Kidney tubule cell (primary cell): ENCODE data around the gene RAI14.

Source experiments
- DNase-seq: peaks from one replicate; pipeline ENCODE4 v3.0.0-alpha.2; 2018; ENCODE audit warnings: low spot score

RAI14 gene

GRCh38 chr5:34677428-34677827 is 21.3 kb downstream of the RAI14 start:
- no peak for DNase-seq

GRCh38 chr5:34680896-34681295 is 24.8 kb downstream of the RAI14 start:
- no peak for DNase-seq

GRCh38 chr5:34682926-34683623 is 26.9 kb downstream of the RAI14 start:
- DNase-seq: peak; percentile 98

- DNase-seq: peak; percentile 97
Measured at GRCh38 chr5:34684281-34684979, 28.3 kb downstream of the RAI14 start.

GRCh38 chr5:34684980-34685352 is 28.8 kb downstream of the RAI14 start:
- DNase-seq: no peak

DNA sequence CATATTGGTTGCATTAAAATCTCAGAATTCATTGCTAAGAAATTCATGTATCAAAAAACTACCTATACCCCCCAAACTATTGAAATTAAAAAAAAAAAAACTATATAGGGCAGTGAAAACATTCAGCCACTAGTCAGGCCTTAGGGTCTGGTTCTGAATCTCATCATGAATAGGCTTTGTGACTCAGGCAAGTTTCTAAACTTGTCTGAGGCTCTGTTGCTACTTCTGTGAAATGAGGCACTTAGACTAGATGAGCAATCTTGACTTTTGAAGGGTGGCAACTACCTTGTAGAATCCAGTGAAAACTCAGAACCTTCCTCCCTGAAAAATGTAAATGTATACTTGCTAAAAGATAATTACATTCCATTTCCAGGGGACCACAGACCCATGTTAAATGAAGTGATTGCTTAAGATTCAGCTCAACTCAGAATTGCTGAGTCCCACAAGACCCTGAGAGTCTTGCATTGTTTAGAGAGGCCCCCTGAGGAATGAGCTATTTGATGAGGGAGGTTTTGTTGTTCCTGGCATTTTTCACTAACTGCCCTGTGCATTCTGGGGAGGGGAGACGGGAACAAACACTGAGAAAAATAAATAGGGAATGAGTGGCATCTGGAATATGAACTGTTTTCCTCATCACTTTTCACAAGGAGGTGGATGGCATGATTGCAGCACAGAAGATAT is 29.5 kb downstream of the RAI14 start:
- peak; percentile 81 for DNase-seq

DNA sequence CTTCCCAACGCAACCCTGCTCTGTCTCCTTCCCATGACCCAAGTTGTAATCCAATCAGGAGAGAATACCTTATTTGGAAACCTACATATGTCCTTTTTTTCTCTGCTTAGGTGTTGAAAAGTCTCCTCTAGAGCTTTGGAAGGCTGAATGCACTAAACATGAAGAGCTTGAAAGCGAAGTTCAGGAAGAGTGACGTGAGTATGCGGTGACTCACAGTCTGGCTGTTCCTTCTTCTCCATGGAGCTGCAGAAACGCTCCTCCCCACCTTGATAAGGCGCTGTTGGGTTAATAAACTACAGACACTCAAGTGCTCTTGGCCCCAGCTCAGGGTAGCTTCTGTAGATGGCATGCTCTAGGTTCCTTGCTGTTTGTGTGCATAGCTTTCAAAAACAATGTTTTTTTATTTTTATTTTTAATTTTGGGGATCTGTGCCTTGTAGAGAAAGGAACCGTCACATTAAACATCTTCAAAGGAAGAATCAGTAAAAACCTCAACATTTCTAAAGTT is 30.7 kb downstream of the RAI14 start:
- DNase-seq: peak; percentile 99

DNA sequence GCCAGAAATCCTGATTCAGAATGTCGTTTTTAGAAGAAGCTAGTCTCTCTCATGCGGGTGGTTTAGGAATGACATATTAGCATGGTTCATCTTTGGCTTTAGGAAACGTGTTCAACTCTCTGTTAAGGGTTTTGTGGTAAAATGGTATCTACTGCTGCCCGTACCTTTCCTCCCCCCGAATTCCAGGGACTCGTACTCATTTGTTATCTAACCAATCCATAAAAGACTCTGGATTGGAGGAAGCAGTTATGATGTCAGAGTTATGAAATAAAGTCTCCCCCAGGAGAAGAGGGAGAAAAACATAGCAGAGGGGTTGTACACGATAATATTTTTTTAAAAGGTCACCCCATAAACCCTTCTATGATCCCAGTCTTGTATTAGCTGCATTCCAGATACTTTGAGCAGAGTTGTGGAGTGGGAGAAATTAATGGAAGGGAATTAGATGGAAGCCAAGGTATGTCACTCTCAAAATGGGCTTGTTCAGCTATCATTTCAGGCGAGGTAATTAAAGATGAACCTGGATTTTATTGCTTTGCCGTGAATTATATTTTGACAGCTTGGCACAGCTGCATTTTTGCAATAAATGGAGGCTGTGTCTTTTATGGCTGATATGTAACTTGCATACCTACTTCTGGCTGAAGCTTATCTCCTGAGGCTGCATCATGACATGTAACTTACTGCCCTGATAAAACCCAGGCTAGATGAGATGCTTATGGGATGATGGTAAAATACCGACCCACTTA is 31.3 kb downstream of the RAI14 start:
- DNase-seq: peak; percentile 83

GRCh38 chr5:34688015-34688810 is 32.1 kb downstream of the RAI14 start:
- DNase-seq: no peak

DNA sequence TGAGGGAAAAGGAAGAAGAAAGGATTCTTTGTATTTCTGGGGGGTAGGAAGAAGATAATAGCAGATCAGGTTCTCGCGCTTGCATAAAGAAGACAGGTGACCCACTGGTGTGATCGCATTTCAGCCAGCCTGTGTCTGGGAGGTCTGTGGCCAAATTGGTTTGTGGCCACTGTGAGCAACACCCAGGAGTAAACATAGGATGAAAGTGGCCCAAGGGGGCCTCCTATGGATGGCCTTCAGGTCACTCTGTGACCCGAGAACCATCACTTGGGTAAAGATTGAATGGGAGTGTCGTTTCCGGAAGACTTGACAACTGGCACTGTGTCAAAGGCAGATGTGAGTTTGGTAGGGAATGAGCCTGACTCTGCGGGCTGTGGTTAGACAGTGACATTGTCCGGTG is 34.2 kb downstream of the RAI14 start:
- DNase-seq: no peak

GRCh38 chr5:34690898-34691297 is 34.8 kb downstream of the RAI14 start:
- no peak for DNase-seq

- DNase-seq: peak; percentile 35
Measured at GRCh38 chr5:34691326-34691725, 35.2 kb downstream of the RAI14 start.

- DNase-seq: no peak
Measured at GRCh38 chr5:34692786-34693185, 36.7 kb downstream of the RAI14 start.

- no peak for DNase-seq
Measured at GRCh38 chr5:34694012-34694411, 37.9 kb downstream of the RAI14 start.

DNA sequence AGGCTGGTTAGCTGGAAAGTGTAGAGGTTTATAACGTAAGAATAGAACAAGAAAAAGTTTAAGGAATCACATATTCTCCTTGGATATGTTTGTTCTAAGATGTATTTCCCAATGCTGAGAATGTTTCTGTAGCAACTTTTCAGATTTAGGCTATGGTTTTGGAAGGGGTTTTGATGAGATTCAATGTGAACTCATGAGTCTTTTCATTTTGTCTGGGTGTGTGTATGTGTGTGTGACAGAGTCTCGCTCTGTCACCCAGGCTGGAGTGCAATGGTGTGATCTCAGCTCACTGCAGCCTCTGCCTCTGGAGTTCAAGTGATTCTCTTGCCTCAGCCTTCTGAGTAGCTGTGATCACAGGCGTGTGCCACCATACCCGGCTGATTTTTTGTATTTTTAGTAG is 38.6 kb downstream of the RAI14 start:
- no peak for DNase-seq

- DNase-seq: peak; percentile 30
Measured at GRCh38 chr5:34695275-34696027, 39.3 kb downstream of the RAI14 start.

- no peak for DNase-seq
Measured at GRCh38 chr5:34697308-34698108, 41.4 kb downstream of the RAI14 start.

DNA sequence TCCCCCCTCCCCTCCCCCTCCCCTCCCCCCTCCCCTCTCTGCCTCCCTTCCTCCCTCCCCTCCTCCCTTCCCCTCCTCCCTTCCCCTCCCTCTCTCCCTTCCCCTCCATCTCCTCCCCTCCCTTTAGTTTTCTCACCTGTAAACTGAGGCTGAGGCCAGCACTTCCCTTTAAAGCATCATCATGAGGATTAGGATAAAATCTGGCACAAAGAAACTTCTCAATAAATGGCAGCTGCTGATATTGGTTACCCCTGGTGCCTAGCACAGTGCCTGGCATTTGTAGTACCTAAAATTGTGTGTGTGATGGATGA is 41.9 kb downstream of the RAI14 start:
- DNase-seq: no peak

GRCh38 chr5:34698754-34699153 is 42.6 kb downstream of the RAI14 start:
- DNase-seq: no peak
